Measurements from ENCODE around the gene MAJIN.
"Not testable (repeated sequence)": the region's sequence is repeated elsewhere in the genome, so short reads cannot be mapped to it uniquely, and the experiment has no call there.

MAJIN gene

GRCh38 chr11:64996327-64996709, 24.4 kb upstream of the MAJIN start:
- Histone ChIP-seq H3K4me3 (peak overlapping the region in 6 of 7 experiments; percentile 3 to 29 (median 18)), H3K27ac (peak overlapping the region in 11 of 21 experiments; percentile 16 to 69 (median 35))

GRCh38 chr11:64994318-64994717, 22.4 kb upstream of the MAJIN start:
- Histone ChIP-seq H3K4me3 (no peak overlapping the region), H3K27ac (no peak overlapping the region)

- H3K4me3 ChIP-seq: no peak overlapping the region
- peak overlapping the region in 1 of 21 experiments; percentile 37 for H3K27ac ChIP-seq
Observed at GRCh38 chr11:64990222-64990923, 18.5 kb upstream of the MAJIN start.

- no peak overlapping the region for H3K4me3 ChIP-seq
Observed at GRCh38 chr11:64989416-64989815, 17.5 kb upstream of the MAJIN start.

GRCh38 chr11:64987998-64988854, 16.3 kb upstream of the MAJIN start:
- H3K4me3 ChIP-seq: no peak overlapping the region
- H3K27ac ChIP-seq: no peak overlapping the region

More at GRCh38 chr11:64989416-64989815, 17.5 kb upstream of the MAJIN start:
- no peak overlapping the region for H3K27ac ChIP-seq

GRCh38 chr11:64983339-64983738, 11.4 kb upstream of the MAJIN start:
- not testable (repeated sequence) for H3K4me3 ChIP-seq, H3K27ac ChIP-seq

GRCh38 chr11:64976651-64977050, 4.7 kb upstream of the MAJIN start:
- no peak overlapping the region for H3K4me3 ChIP-seq
- no peak overlapping the region for H3K27ac ChIP-seq

GRCh38 chr11:64974124-64974523, 2.2 kb upstream of the MAJIN start:
- H3K4me3 ChIP-seq: no peak overlapping the region
- no peak overlapping the region for H3K27ac ChIP-seq

- Histone ChIP-seq H3K27ac (peak overlapping the region in 4 of 21 experiments; percentile 33 to 65 (median 58)), H3K4me3 (no peak overlapping the region)
Observed at GRCh38 chr11:64970731-64971151, 1.2 kb downstream of the MAJIN start.

GRCh38 chr11:64969209-64969608, 2.7 kb downstream of the MAJIN start:
- H3K27ac ChIP-seq: peak overlapping the region in 7 of 21 experiments; percentile 17 to 47 (median 30)

GRCh38 chr11:64967375-64967774, 4.5 kb downstream of the MAJIN start:
- Histone ChIP-seq H3K27ac (no peak overlapping the region), H3K4me3 (no peak overlapping the region)

More at GRCh38 chr11:64969209-64969608, 2.7 kb downstream of the MAJIN start:
- no peak overlapping the region for H3K4me3 ChIP-seq

GRCh38 chr11:64963072-64963631, 8.8 kb downstream of the MAJIN start:
- Histone ChIP-seq H3K4me3 (no peak overlapping the region), H3K27ac (no peak overlapping the region)

- H3K4me3 ChIP-seq: no peak overlapping the region
Observed at GRCh38 chr11:64960719-64961118, 11.2 kb downstream of the MAJIN start.

GRCh38 chr11:64959498-64959897, 12.4 kb downstream of the MAJIN start:
- H3K27ac ChIP-seq: peak overlapping the region in 2 of 21 experiments; percentile 6 to 31
- no peak overlapping the region for H3K4me3 ChIP-seq

More at GRCh38 chr11:64960719-64961118, 11.2 kb downstream of the MAJIN start:
- H3K27ac ChIP-seq: peak overlapping the region in 1 of 21 experiments; percentile 40

- H3K27ac ChIP-seq: no peak overlapping the region
Observed at GRCh38 chr11:64954201-64954600, 17.7 kb downstream of the MAJIN start.

GRCh38 chr11:64951529-64951928, 20.4 kb downstream of the MAJIN start:
- no peak overlapping the region for H3K27ac ChIP-seq

More at GRCh38 chr11:64954201-64954600, 17.7 kb downstream of the MAJIN start:
- H3K4me3 ChIP-seq: no peak overlapping the region

GRCh38 chr11:64947208-64947814, 24.6 kb downstream of the MAJIN start:
- H3K4me3 ChIP-seq: no peak overlapping the region
- no peak overlapping the region for H3K27ac ChIP-seq

More at GRCh38 chr11:64951529-64951928, 20.4 kb downstream of the MAJIN start:
- no peak overlapping the region for H3K4me3 ChIP-seq

GRCh38 chr11:64936539-64936938, 35.4 kb downstream of the MAJIN start:
- Histone ChIP-seq H3K27ac (no peak overlapping the region), H3K4me3 (no peak overlapping the region)

- Histone ChIP-seq H3K27ac (peak within 1 kb of the TSS in 2 of 21 experiments; percentile 11 to 59), H3K4me3 (no peak within 1 kb of the TSS)
Observed at GRCh38 chr11:64935359-64936081, 36.4 kb downstream of the MAJIN start, which contains the start of gene GPHA2. Gene GPHA2 (minus strand): TSS chr11:64935893. CDS start chr11:64935460, 433 bp downstream.

Data from skin epidermis (tissue), 12 donors.